HepG2 (cell line): ENCODE measurements around the gene CTSW. TPM values are rescaled to one million over a fixed set of nuclear protein-coding genes. Genes with fewer than 3 reads are reported as not detected.
A peak's percentile ranks its signal among the peaks of the same experiment; 100 is the strongest.

Source experiments
- ELF4 ChIP-seq: sonication (generic); formaldehyde crosslinking; IDR thresholded peaks from 2 replicates; pipeline ENCODE4 v1.5.0; 2020; ENCODE audit warnings: missing genetic modification reagents, mild to moderate bottlenecking, moderate library complexity, borderline replicate concordance
- MLXIP ChIP-seq: sonication (generic); formaldehyde crosslinking; IDR thresholded peaks from 2 replicates; pipeline ENCODE4 v1.9.0; 2021; ENCODE audit warnings: missing genetic modification reagents, borderline replicate concordance
- NFE2 ChIP-seq: sonication (generic); formaldehyde crosslinking; IDR thresholded peaks from 2 replicates; pipeline ENCODE4 v1.4.0; 2020; ENCODE audit warnings: missing genetic modification reagents
- PCBP1 ChIP-seq: fragments of 200-400 bp; formaldehyde crosslinking; IDR thresholded peaks from 2 replicates; pipeline ENCODE4 v1.6.1; 2017; ENCODE audit warnings: mild to moderate bottlenecking, low read depth, low read length, borderline replicate concordance
- RBM39 ChIP-seq: fragments of 200-400 bp; formaldehyde crosslinking; IDR thresholded peaks from one replicate; pipeline ENCODE4 v1.6.1; 2018; ENCODE audit warnings: antibody characterized with exemption, mild to moderate bottlenecking, low read depth, low read length; ENCODE audit not compliant: poor library complexity, severe bottlenecking
- TBX3 ChIP-seq: fragments of 450-650 bp; IDR thresholded peaks from 2 replicates; pipeline ENCODE4 v1.6.1; 2017; ENCODE audit warnings: antibody characterized with exemption, mild to moderate bottlenecking, inconsistent platforms, borderline replicate concordance
- TMF1 ChIP-seq: sonication (generic); formaldehyde crosslinking; IDR thresholded peaks from 2 replicates; pipeline ENCODE4 v1.8.1; 2022; ENCODE audit warnings: low read depth, missing genetic modification reagents
- TRAFD1 ChIP-seq: sonication (generic); formaldehyde crosslinking; IDR thresholded peaks from 2 replicates; pipeline ENCODE4 v1.5.1; 2020; ENCODE audit warnings: missing genetic modification reagents, mild to moderate bottlenecking, borderline replicate concordance
- ZBTB2 ChIP-seq: sonication (generic); formaldehyde crosslinking; IDR thresholded peaks from 2 replicates; pipeline ENCODE4 v1.8.0; 2022; ENCODE audit warnings: low read depth, missing genetic modification reagents
- ZBTB44 ChIP-seq: sonication (generic); formaldehyde crosslinking; IDR thresholded peaks from 2 replicates; pipeline ENCODE4 v1.4.0; 2020; ENCODE audit warnings: missing genetic modification reagents
- ZFY ChIP-seq: sonication (generic); formaldehyde crosslinking; IDR thresholded peaks from 2 replicates; pipeline ENCODE4 v1.4.0; 2020; ENCODE audit warnings: missing genetic modification reagents
- ZKSCAN8 ChIP-seq: IDR thresholded peaks from 2 replicates; pipeline ENCODE4 v1.6.1; 2016; ENCODE audit warnings: borderline replicate concordance, missing genetic modification reagents, missing compliant biosample characterization
- ZNF7 ChIP-seq: IDR thresholded peaks from 2 replicates; pipeline ENCODE4 v1.6.1; 2016; ENCODE audit warnings: missing biosample characterization, missing genetic modification reagents
- ZNF768 ChIP-seq: sonication (generic); formaldehyde crosslinking; IDR thresholded peaks from 2 replicates; pipeline ENCODE4 v1.4.0; 2020; ENCODE audit warnings: missing genetic modification reagents
- polyA plus RNA-seq, 8 experiments: library from polyadenylated mRNA; depleted of rRNA in 3 of 8; stranded (reverse) in 7 of 8; unstranded in 1 of 8; fragments of >200 nt; fragmentation: Illumina TruSeq in 4 of 8; extraction: Trizol in 4 of 8; gene quantifications; 2 replicates each; pipeline versions ENCODE4 v1.2.1 to v1.2.3, GENCODE V29; 2011 to 2016; ENCODE audit warnings: low read depth in 4 of 8, missing spikeins in 1 of 8, mixed read lengths in 1 of 8; ENCODE audit not compliant: insufficient read depth in 1 of 8
- total RNA-seq, 5 experiments: library from RNA; depleted of rRNA; stranded (reverse); fragments of >200 nt; fragmentation: Illumina TruSeq; extraction: Trizol; gene quantifications; 2 replicates each; pipeline ENCODE4 v1.2.3, GENCODE V29; 2016; ENCODE audit warnings: low read depth in 1 of 5
- TF ChIP-seq, protein P1 (sequence below): sonication (generic); formaldehyde crosslinking; IDR thresholded peaks from 2 replicates; pipeline ENCODE4 v1.8.1; 2022; ENCODE audit warnings: low read depth, mild to moderate bottlenecking, missing genetic modification reagents

CTSW gene
- total and polyA plus RNA-seq, 2 of the 13 experiments (the other 11 are each of a cell fraction or from before 2014, with no cell fraction given): 0.09 TPM; not detected in 1

- TF ChIP-seq, protein P1, sequence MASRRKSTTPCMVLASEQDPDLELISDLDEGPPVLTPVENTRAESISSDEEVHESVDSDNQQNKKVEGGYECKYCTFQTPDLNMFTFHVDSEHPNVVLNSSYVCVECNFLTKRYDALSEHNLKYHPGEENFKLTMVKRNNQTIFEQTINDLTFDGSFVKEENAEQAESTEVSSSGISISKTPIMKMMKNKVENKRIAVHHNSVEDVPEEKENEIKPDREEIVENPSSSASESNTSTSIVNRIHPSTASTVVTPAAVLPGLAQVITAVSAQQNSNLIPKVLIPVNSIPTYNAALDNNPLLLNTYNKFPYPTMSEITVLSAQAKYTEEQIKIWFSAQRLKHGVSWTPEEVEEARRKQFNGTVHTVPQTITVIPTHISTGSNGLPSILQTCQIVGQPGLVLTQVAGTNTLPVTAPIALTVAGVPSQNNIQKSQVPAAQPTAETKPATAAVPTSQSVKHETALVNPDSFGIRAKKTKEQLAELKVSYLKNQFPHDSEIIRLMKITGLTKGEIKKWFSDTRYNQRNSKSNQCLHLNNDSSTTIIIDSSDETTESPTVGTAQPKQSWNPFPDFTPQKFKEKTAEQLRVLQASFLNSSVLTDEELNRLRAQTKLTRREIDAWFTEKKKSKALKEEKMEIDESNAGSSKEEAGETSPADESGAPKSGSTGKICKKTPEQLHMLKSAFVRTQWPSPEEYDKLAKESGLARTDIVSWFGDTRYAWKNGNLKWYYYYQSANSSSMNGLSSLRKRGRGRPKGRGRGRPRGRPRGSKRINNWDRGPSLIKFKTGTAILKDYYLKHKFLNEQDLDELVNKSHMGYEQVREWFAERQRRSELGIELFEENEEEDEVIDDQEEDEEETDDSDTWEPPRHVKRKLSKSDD (CRISPR knock-in tag): no peak; the same call in 1 of the 2 replicates
- TF ChIP-seq NFE2 (CRISPR knock-in tag) (no peak), MLXIP (CRISPR knock-in tag) (no peak), ZKSCAN8 (CRISPR knock-in tag) (no peak), TBX3 (no peak), ELF4 (CRISPR knock-in tag) (no peak), TMF1 (no peak), ZBTB2 (CRISPR knock-in tag) (no peak), ZFY (CRISPR knock-in tag) (peak; percentile 68), RBM39 (no peak), ZNF7 (CRISPR knock-in tag) (no peak), ZBTB44 (no peak), TRAFD1 (CRISPR knock-in tag) (no peak), PCBP1 (0 out of 2 replicates have a peak, but pooled peaks have one; percentile 63), ZNF768 (no peak; the same call in 1 of the 2 replicates)
Measured at GRCh38 chr11:65891219-65892136, 11.8 kb downstream of the CTSW start (continued).
